H1 (cell line): ENCODE data around the gene ZNF598. TPM values are rescaled to one million over a fixed set of nuclear protein-coding genes. Genes with fewer than 3 reads are reported as not detected.

ENCODE experiments used
- CTCF ChIA-PET: fragments of 300-600 bp; sonication (Branson Sonifier 250); formaldehyde crosslinking; loops from one replicate; lab custom pipeline; 2021; ENCODE audit not compliant: partially characterized antibody; lab: Charles Lee
- POLR2A ChIA-PET: fragments of 300-600 bp; sonication (Branson Sonifier 250); formaldehyde crosslinking; loops from one replicate; lab custom pipeline; 2021; ENCODE audit warnings: inconsistent platforms; ENCODE audit not compliant: partially characterized antibody; lab: Charles Lee
- DNase-seq, 2 experiments: peaks; one replicate each; pipeline versions ENCODE4 v3.0.0 to v3.0.0-alpha.2; 2010 to 2022; ENCODE audit warnings: low spot score in 2 of 2, low read depth in 1 of 2, mixed read lengths in 1 of 2
- FAIRE-seq: peaks from 2 replicates; lab custom pipeline; 2011; peaks lifted over from hg19 to GRCh38; lab: Jason Lieb, UNC
- H2AFZ ChIP-seq: 2 replicates; pipeline ENCODE4 v1.8.1; 2012; ENCODE audit warnings: low read length, inconsistent platforms
- H2AK5ac ChIP-seq: 2 replicates; pipeline ENCODE4 v1.6.1; 2013; ENCODE audit warnings: low read depth, low read length
- H2BK120ac ChIP-seq: replicated peaks from 2 replicates; pipeline ENCODE3; 2013; ENCODE audit warnings: low read depth, low read length, inconsistent platforms
- H2BK12ac ChIP-seq: 2 replicates; pipeline ENCODE4 v1.6.1; 2013; ENCODE audit warnings: low read depth, low read length
- H2BK15ac ChIP-seq: 2 replicates; pipeline ENCODE4 v1.6.1; 2013; ENCODE audit warnings: low read length
- H2BK20ac ChIP-seq: 2 replicates; pipeline ENCODE4 v1.6.1; 2013; ENCODE audit warnings: low read length
- H2BK5ac ChIP-seq: 2 replicates; pipeline ENCODE4 v1.6.1; 2013; ENCODE audit warnings: low read depth, low read length
- H3K14ac ChIP-seq: 2 replicates; pipeline ENCODE4 v1.6.1; 2013; ENCODE audit warnings: inconsistent platforms; ENCODE audit not compliant: insufficient read length
- H3K18ac ChIP-seq: 2 replicates; pipeline ENCODE4 v1.6.1; 2013; ENCODE audit warnings: low read length; ENCODE audit errors: extremely low read depth
- H3K23ac ChIP-seq: 2 replicates; pipeline ENCODE4 v1.6.1; 2013; ENCODE audit warnings: inconsistent platforms; ENCODE audit not compliant: insufficient read length
- H3K23me2 ChIP-seq: 2 replicates; pipeline ENCODE4 v1.6.1; 2013; ENCODE audit warnings: low read depth, low read length
- H3K27ac ChIP-seq: 2 replicates; pipeline ENCODE4 v1.6.1; 2011; ENCODE audit warnings: low read depth, low read length, inconsistent platforms
- H3K27me3 ChIP-seq, 4 experiments: replicated peaks in 1 of 4; 1 replicate in 1 of 4; 2 replicates in 3 of 4; pipeline versions ENCODE4 v1.6.1 to v1.8.1; 2011 to 2013; ENCODE audit warnings: low read length in 3 of 4, mild to moderate bottlenecking in 3 of 4, inconsistent platforms in 2 of 4, mixed read lengths in 2 of 4, moderate library complexity in 1 of 4; ENCODE audit not compliant: control insufficient read depth in 3 of 4, insufficient read depth in 3 of 4; ENCODE audit errors: extremely low read depth in 1 of 4
- H3K36me3 ChIP-seq, 4 experiments: 2 replicates each; pipeline versions ENCODE4 v1.6.1 to v1.8.1; 2011 to 2013; ENCODE audit warnings: mild to moderate bottlenecking in 4 of 4, low read length in 3 of 4, moderate library complexity in 2 of 4, control low read depth in 1 of 4, inconsistent platforms in 1 of 4; ENCODE audit not compliant: insufficient read depth in 4 of 4, control insufficient read depth in 2 of 4
- H3K4ac ChIP-seq: replicated peaks from 2 replicates; pipeline ENCODE3; 2013; ENCODE audit warnings: low read length, low read depth, mixed read lengths, inconsistent platforms; ENCODE audit not compliant: insufficient read length
- H3K4me1 ChIP-seq, 4 experiments: replicated peaks in 1 of 4; 1 replicate in 1 of 4; 2 replicates in 3 of 4; pipeline versions ENCODE4 v1.6.1 to v1.8.1; 2011 to 2013; ENCODE audit warnings: low read length in 3 of 4, inconsistent platforms in 2 of 4, mixed read lengths in 1 of 4; ENCODE audit not compliant: insufficient read depth in 4 of 4, control insufficient read depth in 3 of 4
- H3K4me2 ChIP-seq, 2 experiments: 2 replicates each; pipeline versions ENCODE4 v1.6.1 to v1.8.1; 2011 to 2013; ENCODE audit warnings: low read depth in 2 of 2, low read length in 2 of 2, control low read depth in 1 of 2, inconsistent platforms in 1 of 2, mild to moderate bottlenecking in 1 of 2; ENCODE audit not compliant: insufficient read depth in 1 of 2
- H3K4me3 ChIP-seq, 4 experiments: fragments of 200-600, 300-600 bp in 1 of 4; sonication (generic), shearing (Covaris generic), sonication (Bioruptor Twin) in 1 of 4; 2 replicates each; pipeline versions ENCODE4 v1.5.1 to v1.8.1; 2011 to 2016; ENCODE audit warnings: low read length in 4 of 4, low read depth in 3 of 4, control low read depth in 2 of 4, inconsistent platforms in 2 of 4, mild to moderate bottlenecking in 2 of 4, mixed read lengths in 1 of 4, moderate library complexity in 1 of 4; ENCODE audit not compliant: insufficient read depth in 2 of 4; ENCODE audit errors: extremely low read depth in 1 of 4
- H3K56ac ChIP-seq: replicated peaks from 2 replicates; pipeline ENCODE3; 2013; ENCODE audit warnings: low read depth, mild to moderate bottlenecking, mixed read lengths, low read length, inconsistent platforms; ENCODE audit not compliant: insufficient read length
- H3K79me1 ChIP-seq: 2 replicates; pipeline ENCODE4 v1.6.1; 2013; ENCODE audit warnings: low read depth, low read length, control low read depth
- H3K79me2 ChIP-seq, 2 experiments: 2 replicates each; pipeline versions ENCODE4 v1.6.1 to v1.8.1; 2012 to 2013; ENCODE audit warnings: low read length in 2 of 2, mild to moderate bottlenecking in 2 of 2, inconsistent platforms in 1 of 2; ENCODE audit not compliant: insufficient read depth in 2 of 2, control insufficient read depth in 1 of 2
- H3K9ac ChIP-seq, 4 experiments: replicated peaks in 1 of 4; 1 replicate in 1 of 4; 2 replicates in 3 of 4; pipeline versions ENCODE4 v1.6.1 to v1.8.1; 2011 to 2013; ENCODE audit warnings: low read depth in 3 of 4, low read length in 3 of 4, control low read depth in 2 of 4, mild to moderate bottlenecking in 2 of 4, moderate library complexity in 2 of 4, inconsistent platforms in 1 of 4; ENCODE audit errors: extremely low read depth in 1 of 4
- H3K9me3 ChIP-seq, 2 experiments: 2 replicates each; pipeline versions ENCODE4 v1.6.1 to v1.8.1; 2012 to 2013; ENCODE audit warnings: mild to moderate bottlenecking in 2 of 2, moderate library complexity in 2 of 2, control low read depth in 1 of 2, inconsistent platforms in 1 of 2, low read depth in 1 of 2, low read length in 1 of 2, mixed read lengths in 1 of 2; ENCODE audit not compliant: insufficient read depth in 2 of 2
- H4K20me1 ChIP-seq, 2 experiments: replicated peaks in 1 of 2; 2 replicates each; pipeline versions ENCODE3 to v1.8.1; 2011 to 2013; ENCODE audit warnings: inconsistent platforms in 2 of 2, low read length in 2 of 2, mild to moderate bottlenecking in 1 of 2; ENCODE audit not compliant: insufficient read depth in 2 of 2, control insufficient read depth in 1 of 2
- H4K5ac ChIP-seq: 2 replicates; pipeline ENCODE4 v1.6.1; 2013; ENCODE audit warnings: low read length, low read depth, mixed read lengths, inconsistent platforms; ENCODE audit not compliant: insufficient read length
- H4K8ac ChIP-seq: 2 replicates; pipeline ENCODE4 v1.8.0; 2013; ENCODE audit warnings: mild to moderate bottlenecking, moderate library complexity, low read length, inconsistent platforms; ENCODE audit not compliant: insufficient read depth; ENCODE audit errors: extremely low read depth
- H4K91ac ChIP-seq: replicated peaks from 2 replicates; pipeline ENCODE3; 2013; ENCODE audit warnings: low read length, mixed read lengths, inconsistent platforms; ENCODE audit not compliant: insufficient read length
- ATF2 ChIP-seq: IDR thresholded peaks from 2 replicates; pipeline ENCODE4 v1.6.1; 2012; ENCODE audit warnings: low read length, inconsistent platforms
- HDAC2 ChIP-seq, 2 experiments: fragments of 300-600 bp in 1 of 2; sonication (generic) in 1 of 2; IDR thresholded peaks; 2 replicates each; pipeline ENCODE4 v1.6.1; 2011 to 2012; ENCODE audit warnings: low read depth in 2 of 2, low read length in 2 of 2, mild to moderate bottlenecking in 2 of 2, moderate library complexity in 2 of 2, borderline replicate concordance in 1 of 2, inconsistent platforms in 1 of 2
- TCF12 ChIP-seq: IDR thresholded peaks from 2 replicates; pipeline ENCODE4 v1.6.1; 2011; ENCODE audit warnings: low read depth, mild to moderate bottlenecking, low read length
- WGBS, 2 experiments: shearing (Covaris generic) in 1 of 2; methylation state at CpG; one replicate each; pipeline versions ENCODE4 v1.1.6 to v1.1.7; 2013 to 2015; ENCODE audit warnings: low lambda C conversion rate in 2 of 2, mixed read lengths in 2 of 2, inconsistent platforms in 1 of 2, low coverage in 1 of 2, missing lambda C conversion rate in 1 of 2; ENCODE audit not compliant: insufficient replicate concordance in 2 of 2, insufficient coverage in 1 of 2, insufficient read length in 1 of 2; ENCODE audit errors: extremely low coverage in 1 of 2, missing lambda C conversion rate in 1 of 2; 5-methylcytosine and 5-hydroxymethylcytosine counted together
- polyA plus RNA-seq, 7 experiments: library from polyadenylated mRNA; depleted of rRNA in 3 of 7; stranded (reverse) in 5 of 7; unstranded in 2 of 7; fragments of >200 nt in 5 of 7; fragments of 200-250 nt in 2 of 7; gene quantifications; 1 replicate in 5 of 7; 2 replicates in 1 of 7; 4 replicates in 1 of 7; pipeline versions ENCODE4 v1.2.1 to v1.2.3, GENCODE V29; 2011 to 2013; ENCODE audit warnings: missing spikeins in 2 of 7, mixed read lengths in 2 of 7
- total RNA-seq: library from RNA; stranded (reverse); fragmentation: NEBNext Ultra II Directional; extraction: Animal tissue kit (Norgen Biotek cat#: 25700); gene quantifications from 2 replicates; pipeline ENCODE4 v1.2.1, GENCODE V29; 2021

ZNF598 gene
- total and polyA plus RNA-seq, 2 of the 8 experiments (the other 6 are each of a cell fraction or from before 2014, with no cell fraction given): 29.3 to 47.6 TPM

DNA sequence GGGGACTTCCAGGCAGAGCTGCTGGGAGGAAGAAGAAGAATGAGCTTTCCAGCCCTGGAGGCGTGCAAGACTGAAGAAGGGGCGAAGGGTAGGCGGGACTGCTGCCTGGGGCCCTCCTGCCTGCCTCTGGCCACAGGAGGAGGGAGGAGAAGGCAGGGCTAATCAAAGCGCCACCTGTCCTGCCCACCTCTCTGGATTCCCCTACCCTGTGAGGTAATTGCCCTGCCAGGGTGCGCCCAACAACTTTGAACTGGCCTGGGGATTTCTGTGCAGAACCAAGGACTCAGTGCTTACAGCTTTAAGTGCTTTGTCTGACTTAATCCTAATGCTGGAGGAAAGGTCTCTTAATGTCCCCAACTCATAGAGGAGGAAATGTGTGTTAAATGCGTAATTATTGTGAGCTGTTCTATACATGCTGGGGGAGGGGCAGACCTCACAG lies 28.2 kb downstream of the ZNF598 start, which contains the start of gene NOXO1:
Gene NOXO1 (minus strand): TSS at position 72 of the 439 bp plus-strand sequence. CDS start 290 bp downstream, outside the sequence.
- Histone ChIP-seq H3K36me3 (peaks cover 2 to 19% (median 10%) of the 10 kb centered on the region in 4 experiments; a peak in 5 of 8 replicates), H3K4me1 (peaks cover 3 to 40% (median 27%) of the 10 kb centered on the region in 4 experiments), H3K27me3 (peaks cover 8 to 40% (median 39%) of the 10 kb centered on the region in 4 experiments; a peak in 6 of 7 replicates), H3K4me2 (peak within 1 kb of the TSS; percentile 87 to 91), H3K23me2 (peaks cover 26% of the 10 kb centered on the region), H4K91ac (no peak within 1 kb of the TSS), H2BK120ac (no peak within 1 kb of the TSS), H3K56ac (no peak within 1 kb of the TSS), H2BK5ac (no peak within 1 kb of the TSS), H3K4ac (no peak within 1 kb of the TSS), H2BK15ac (peak within 1 kb of the TSS; percentile 61; the same call in 1 of the 2 replicates), H2BK20ac (no peak within 1 kb of the TSS), H4K8ac (peak within 1 kb of the TSS; percentile 12; the same call in 1 of the 2 replicates), H4K20me1 (peaks cover 0 to 12% of the 10 kb centered on the region in 2 experiments), H3K23ac (no peak within 1 kb of the TSS), H3K27ac (no peak within 1 kb of the TSS), H3K9ac (no peak within 1 kb of the TSS), H3K9me3 (no peaks in the 10 kb centered on the region), H3K14ac (no peak within 1 kb of the TSS), H4K5ac (no peak within 1 kb of the TSS), H2AFZ (no peak within 1 kb of the TSS), H3K79me2 (peaks cover 0 to 9% of the 10 kb centered on the region in 2 experiments; a peak in 1 of 4 replicates), H2AK5ac (no peak within 1 kb of the TSS), H3K4me3 (peak within 1 kb of the TSS in 3 of 4 experiments; percentile 31 to 61 (median 38); a peak in 6 of 8 replicates), H2BK12ac (no peak within 1 kb of the TSS), H3K79me1 (no peaks in the 10 kb centered on the region), H3K18ac (peak within 1 kb of the TSS; percentile 32)
- WGBS, 2 experiments: 57% methylated on average over 4 of the region's 6 CpGs; no CpG with 5 or more reads in 1 of the 2 experiments
- CTCF ChIA-PET: interaction anchor here (0.6 to 3.1 kb wide), 7 partner anchors 9 to 198 kb away, joined by 3 to 8 read pairs (median 4); no protein-coding TSS in a partner anchor
- peak in 1 of 2 experiments; percentile 49 for DNase-seq
- POLR2A ChIA-PET: interaction anchor here (0.8 to 28.2 kb wide), 10 partner anchors 9 to 199 kb away, joined by 3 to 736 read pairs (median 4); partner anchors contain the start of genes NDUFB10, NUBP2, RNF151 and RPS2
- TF ChIP-seq TCF12 (no peak), ATF2 (0 out of 2 replicates have a peak, but pooled peaks have one; percentile 31), HDAC2 (IDR thresholded peaks at IDR 0.05; ENCODE audit: borderline replicate concordance in 1 of 2, low read depth in 2 of 2, low read length in 2 of 2) (no peak)
- no peak for FAIRE-seq
